H9 (cell line): ENCODE measurements around the gene FBLN7. TPM values are rescaled to one million over a fixed set of nuclear protein-coding genes. Genes with fewer than 3 reads are reported as not detected.

Experiments used
- DNase-seq: peaks from one replicate; pipeline ENCODE4 v3.0.0-alpha.2; 2017
- H2AFZ ChIP-seq: one replicate; pipeline ENCODE4 v1.6.1; 2013; ENCODE audit warnings: mild to moderate bottlenecking, low read length, control low read depth, moderate library complexity
- H2AK5ac ChIP-seq: 2 replicates; pipeline ENCODE4 v1.6.1; 2013; ENCODE audit warnings: low read length, control low read depth, mixed read lengths; ENCODE audit not compliant: insufficient read length
- H2BK120ac ChIP-seq: one replicate; pipeline ENCODE4 v1.6.1; 2013; ENCODE audit warnings: low read depth, mild to moderate bottlenecking, low read length, control low read depth, inconsistent platforms; ENCODE audit not compliant: poor library complexity, severe bottlenecking
- H2BK12ac ChIP-seq: 2 replicates; pipeline ENCODE4 v1.6.1; 2013; ENCODE audit warnings: low read length, control low read depth, mixed read lengths, low read depth; ENCODE audit not compliant: insufficient read length
- H2BK15ac ChIP-seq: 2 replicates; pipeline ENCODE4 v1.6.1; 2013; ENCODE audit warnings: low read depth, low read length, control low read depth
- H2BK20ac ChIP-seq: one replicate; pipeline ENCODE4 v1.6.1; 2013; ENCODE audit warnings: low read depth, mild to moderate bottlenecking, low read length, control low read depth, inconsistent platforms; ENCODE audit not compliant: poor library complexity, severe bottlenecking
- H2BK5ac ChIP-seq: 2 replicates; pipeline ENCODE4 v1.6.1; 2013; ENCODE audit warnings: low read length, control low read depth, mixed read lengths; ENCODE audit not compliant: insufficient read length
- H3K14ac ChIP-seq: 2 replicates; pipeline ENCODE4 v1.6.1; 2013; ENCODE audit warnings: low read length, control low read depth; ENCODE audit not compliant: insufficient read depth
- H3K18ac ChIP-seq: 2 replicates; pipeline ENCODE4 v1.6.1; 2013; ENCODE audit warnings: low read depth, mild to moderate bottlenecking, mixed read lengths, low read length, control low read depth; ENCODE audit not compliant: insufficient read length
- H3K23ac ChIP-seq: 2 replicates; pipeline ENCODE4 v1.6.1; 2013; ENCODE audit warnings: low read length, control low read depth, mixed read lengths, low read depth; ENCODE audit not compliant: insufficient read length
- H3K23me2 ChIP-seq: 2 replicates; pipeline ENCODE4 v1.6.1; 2013; ENCODE audit warnings: low read depth, mild to moderate bottlenecking, mixed read lengths, low read length, control low read depth; ENCODE audit not compliant: insufficient read length, poor library complexity, severe bottlenecking
- H3K27ac ChIP-seq: 2 replicates; pipeline ENCODE4 v1.5.1; 2013; ENCODE audit warnings: low read length, control low read depth, mixed read lengths, low read depth; ENCODE audit not compliant: insufficient read length
- H3K27me3 ChIP-seq: 2 replicates; pipeline ENCODE4 v1.6.1; 2013; ENCODE audit warnings: low read length, control low read depth, inconsistent platforms; ENCODE audit not compliant: insufficient read depth
- H3K4ac ChIP-seq: 2 replicates; pipeline ENCODE4 v1.6.1; 2013; ENCODE audit warnings: low read depth, mild to moderate bottlenecking, control low read depth, inconsistent platforms, low read length, moderate library complexity
- H3K4me1 ChIP-seq: 2 replicates; pipeline ENCODE4 v1.6.1; 2013; ENCODE audit warnings: low read length, control low read depth, inconsistent platforms; ENCODE audit not compliant: insufficient read depth
- H3K4me2 ChIP-seq: 2 replicates; pipeline ENCODE4 v1.6.1; 2013; ENCODE audit warnings: low read length, control low read depth, mixed read lengths; ENCODE audit not compliant: insufficient read length, insufficient read depth
- H3K56ac ChIP-seq: 2 replicates; pipeline ENCODE4 v1.6.1; 2013; ENCODE audit warnings: low read depth, mild to moderate bottlenecking, mixed read lengths, low read length, control low read depth; ENCODE audit not compliant: insufficient read length
- H3K79me1 ChIP-seq: 2 replicates; pipeline ENCODE4 v1.6.1; 2013; ENCODE audit warnings: low read depth, mild to moderate bottlenecking, moderate library complexity, low read length, control low read depth, inconsistent platforms; ENCODE audit not compliant: insufficient read depth, poor library complexity, severe bottlenecking
- H3K79me2 ChIP-seq: 2 replicates; pipeline ENCODE4 v1.6.1; 2013; ENCODE audit warnings: low read length, control low read depth, inconsistent platforms; ENCODE audit not compliant: insufficient read depth
- H3K9ac ChIP-seq: 2 replicates; pipeline ENCODE4 v1.6.1; 2013; ENCODE audit warnings: low read length, control low read depth, mixed read lengths; ENCODE audit not compliant: insufficient read length; ENCODE audit errors: extremely low read depth
- H3K9me3 ChIP-seq: one replicate; pipeline ENCODE4 v1.6.1; 2013; ENCODE audit warnings: low read depth, low read length, inconsistent platforms; ENCODE audit not compliant: control insufficient read depth
- H3T11ph ChIP-seq: one replicate; pipeline ENCODE4 v1.6.1; 2013; ENCODE audit warnings: mild to moderate bottlenecking, low read length, control low read depth, inconsistent platforms
- H4K20me1 ChIP-seq: one replicate; pipeline ENCODE4 v1.6.1; 2013; ENCODE audit not compliant: control insufficient read depth, insufficient read length, insufficient read depth
- H4K5ac ChIP-seq: 2 replicates; pipeline ENCODE4 v1.6.1; 2013; ENCODE audit warnings: low read depth, mild to moderate bottlenecking, mixed read lengths, low read length, control low read depth; ENCODE audit not compliant: insufficient read length
- H4K8ac ChIP-seq: replicated peaks from 2 replicates; pipeline ENCODE4 v1.6.1; 2013; ENCODE audit warnings: low read length, control low read depth, mixed read lengths, low read depth; ENCODE audit not compliant: insufficient read length
- H4K91ac ChIP-seq: 2 replicates; pipeline ENCODE4 v1.6.1; 2013; ENCODE audit warnings: low read depth, mild to moderate bottlenecking, moderate library complexity, mixed read lengths, low read length, control low read depth; ENCODE audit not compliant: insufficient read length
- H3K27ac Mint-ChIP-seq, 3 experiments: 2 replicates in 2 of 3; 3 replicates in 1 of 3; pipeline ENCODE4 v1.8.0; 2020 to 2021; ENCODE audit warnings: mixed read lengths in 3 of 3, mild to moderate bottlenecking in 1 of 3, moderate library complexity in 1 of 3
- H3K27me3 Mint-ChIP-seq: 2 replicates; pipeline ENCODE4 v1.8.0; 2021; ENCODE audit warnings: low read depth, mild to moderate bottlenecking, moderate library complexity, mixed read lengths
- H3K36me3 Mint-ChIP-seq, 3 experiments: 2 replicates in 2 of 3; 3 replicates in 1 of 3; pipeline ENCODE4 v1.8.0; 2020 to 2021; ENCODE audit warnings: low read depth in 3 of 3, mixed read lengths in 3 of 3; ENCODE audit not compliant: insufficient read depth in 1 of 3
- H3K4me1 Mint-ChIP-seq, 2 experiments: 2 replicates each; pipeline ENCODE4 v1.8.0; 2020; ENCODE audit warnings: mixed read lengths in 2 of 2
- H3K4me3 Mint-ChIP-seq, 2 experiments: 2 replicates in 1 of 2; 3 replicates in 1 of 2; pipeline ENCODE4 v1.8.0; 2020 to 2021; ENCODE audit warnings: mild to moderate bottlenecking in 2 of 2, mixed read lengths in 2 of 2, moderate library complexity in 1 of 2
- H3K9me3 Mint-ChIP-seq, 2 experiments: 2 replicates in 1 of 2; 3 replicates in 1 of 2; pipeline ENCODE4 v1.8.0; 2020; ENCODE audit warnings: mild to moderate bottlenecking in 2 of 2, mixed read lengths in 2 of 2, moderate library complexity in 1 of 2
- WGBS: extraction: QIAGEN DNeasy Blood & Tissue Kit; methylation state at CpG from one replicate; pipeline ENCODE4 v1.1.7; 2013; ENCODE audit warnings: missing lambda C conversion rate, low lambda C conversion rate, mixed read lengths; ENCODE audit not compliant: insufficient read length; ENCODE audit errors: extremely low coverage; 5-methylcytosine and 5-hydroxymethylcytosine counted together
- total RNA-seq: library from RNA; stranded (reverse); gene quantifications from 2 replicates; pipeline ENCODE4 v1.2.1, GENCODE V29; 2021
- TF ChIP-seq, protein P1 (sequence below): fragments of 200-600 bp; sonication (generic); conservative IDR thresholded peaks from 3 replicates; pipeline ENCODE4 v1.8.0; 2021; ENCODE audit warnings: antibody characterized with exemption, mild to moderate bottlenecking

Gene FBLN7
- total RNA-seq, 1 experiment from 2014 or later, result 1.3 TPM

DNA sequence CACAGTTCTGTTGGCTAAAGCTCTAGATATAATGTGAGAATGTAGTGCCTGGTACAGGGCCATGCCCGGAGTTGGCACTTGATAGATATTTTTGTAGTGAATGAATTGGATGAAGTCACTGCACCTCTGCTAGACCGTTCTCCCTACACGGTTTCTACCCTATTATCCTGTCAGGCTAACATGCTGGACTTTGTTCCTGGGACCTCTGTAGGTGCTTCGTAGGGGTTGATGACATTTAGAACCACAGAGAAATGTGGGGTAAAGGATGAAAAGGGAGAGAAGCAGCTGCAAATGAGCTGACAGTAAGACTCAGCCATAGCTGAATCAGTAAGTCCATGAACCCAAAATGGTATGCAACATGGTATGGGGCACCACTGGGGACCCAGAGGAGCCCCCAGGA, 4.1 kb upstream of the FBLN7 start:
- peaks cover 4% of the 10 kb centered on the region for H3K23me2 ChIP-seq
- H3K27ac ChIP-seq, result no peak overlapping the region
- no peaks in the 10 kb centered on the region for H3K79me1 ChIP-seq
- H3K36me3 Mint-ChIP-seq, result peaks cover 0 to 2% (median 0%) of the 10 kb centered on the region in 3 experiments; a peak in 2 of 7 replicates
- no peak overlapping the region for H3K4me3 Mint-ChIP-seq
- H4K20me1 ChIP-seq, result no peaks in the 10 kb centered on the region
- H3K9ac ChIP-seq, result no peak overlapping the region
- no peak overlapping the region for H2BK20ac ChIP-seq
- H3K27me3 ChIP-seq, result peaks cover 15% of the 10 kb centered on the region; the same call in 1 of the 2 replicates
- H3K9me3 Mint-ChIP-seq, result peaks cover 7 to 8% of the 10 kb centered on the region in 2 experiments; a peak in 3 of 5 replicates
- no peak overlapping the region for H2BK120ac ChIP-seq
- H2AFZ ChIP-seq, result no peak overlapping the region
- H3K4me1 ChIP-seq, result no peaks in the 10 kb centered on the region
- H4K5ac ChIP-seq, result no peak overlapping the region
- H3K9me3 ChIP-seq, result no peaks in the 10 kb centered on the region
- no peak overlapping the region for H3K27ac Mint-ChIP-seq
- no peak overlapping the region for H3T11ph ChIP-seq
- H2BK5ac ChIP-seq, result no peak overlapping the region
- H2AK5ac ChIP-seq, result no peak overlapping the region
- H3K4me2 ChIP-seq, result no peak overlapping the region
- no peak overlapping the region for H4K91ac ChIP-seq
- WGBS, result no CpG with 5 or more reads among the region's 4 CpGs
- H3K56ac ChIP-seq, result no peak overlapping the region
- H3K14ac ChIP-seq, result no peak overlapping the region
- peaks cover 55% of the 10 kb centered on the region for H3K27me3 Mint-ChIP-seq
- no peaks in the 10 kb centered on the region for H3K79me2 ChIP-seq
- H2BK12ac ChIP-seq, result no peak overlapping the region
- H4K8ac ChIP-seq, result no peak overlapping the region
- H3K4me1 Mint-ChIP-seq, result peaks cover 0 to 7% of the 10 kb centered on the region in 2 experiments; a peak in 1 of 4 replicates
- no peak overlapping the region for H3K23ac ChIP-seq
- no peak overlapping the region for H3K4ac ChIP-seq
- TF ChIP-seq, protein P1, sequence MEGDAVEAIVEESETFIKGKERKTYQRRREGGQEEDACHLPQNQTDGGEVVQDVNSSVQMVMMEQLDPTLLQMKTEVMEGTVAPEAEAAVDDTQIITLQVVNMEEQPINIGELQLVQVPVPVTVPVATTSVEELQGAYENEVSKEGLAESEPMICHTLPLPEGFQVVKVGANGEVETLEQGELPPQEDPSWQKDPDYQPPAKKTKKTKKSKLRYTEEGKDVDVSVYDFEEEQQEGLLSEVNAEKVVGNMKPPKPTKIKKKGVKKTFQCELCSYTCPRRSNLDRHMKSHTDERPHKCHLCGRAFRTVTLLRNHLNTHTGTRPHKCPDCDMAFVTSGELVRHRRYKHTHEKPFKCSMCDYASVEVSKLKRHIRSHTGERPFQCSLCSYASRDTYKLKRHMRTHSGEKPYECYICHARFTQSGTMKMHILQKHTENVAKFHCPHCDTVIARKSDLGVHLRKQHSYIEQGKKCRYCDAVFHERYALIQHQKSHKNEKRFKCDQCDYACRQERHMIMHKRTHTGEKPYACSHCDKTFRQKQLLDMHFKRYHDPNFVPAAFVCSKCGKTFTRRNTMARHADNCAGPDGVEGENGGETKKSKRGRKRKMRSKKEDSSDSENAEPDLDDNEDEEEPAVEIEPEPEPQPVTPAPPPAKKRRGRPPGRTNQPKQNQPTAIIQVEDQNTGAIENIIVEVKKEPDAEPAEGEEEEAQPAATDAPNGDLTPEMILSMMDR, result no peak
- DNase-seq, result no peak
- no peak overlapping the region for H2BK15ac ChIP-seq
- H3K18ac ChIP-seq, result no peak overlapping the region
